Type B pancreatic cell (in vitro differentiated cells): ENCODE results near the gene TERT. TPM values are rescaled to one million over a fixed set of nuclear protein-coding genes. Genes with fewer than 3 reads are reported as not detected.

ENCODE experiments used
- DNase-seq: peaks from one replicate; pipeline ENCODE4 v3.0.0; 2021; ENCODE audit warnings: mixed read lengths; ENCODE audit not compliant: unreplicated experiment; ENCODE audit errors: extremely low spot score
- H3K27ac Mint-ChIP-seq: 2 replicates; pipeline ENCODE4 v1.8.0; 2021; ENCODE audit warnings: mild to moderate bottlenecking, mixed read lengths
- H3K27me3 Mint-ChIP-seq: 2 replicates; pipeline ENCODE4 v1.8.0; 2021; ENCODE audit warnings: mixed read lengths
- H3K36me3 Mint-ChIP-seq: 2 replicates; pipeline ENCODE4 v1.8.0; 2021; ENCODE audit warnings: mixed read lengths
- H3K4me1 Mint-ChIP-seq: one replicate; pipeline ENCODE4 v1.8.0; 2021; ENCODE audit warnings: mixed read lengths; ENCODE audit not compliant: unreplicated experiment
- H3K4me3 Mint-ChIP-seq: 2 replicates; pipeline ENCODE4 v1.8.0; 2021; ENCODE audit warnings: mild to moderate bottlenecking, mixed read lengths
- H3K9me3 Mint-ChIP-seq: 2 replicates; pipeline ENCODE4 v1.8.0; 2021; ENCODE audit warnings: mixed read lengths
- CTCF ChIP-seq: fragments of 200-600 bp; sonication (generic); conservative IDR thresholded peaks from 2 replicates; pipeline ENCODE4 v1.5.0; 2021; ENCODE audit warnings: antibody characterized with exemption, mild to moderate bottlenecking
- total RNA-seq: library from RNA; stranded (reverse); gene quantifications from 2 replicates; pipeline ENCODE4 v1.2.1, GENCODE V29; 2021; ENCODE audit warnings: low replicate concordance

TERT gene
- total RNA-seq, 1 donor from 2014 or later: 2.4 TPM

- Mint-ChIP-seq H3K36me3 (no peaks in the 10 kb centered on the region), H3K4me3 (no peak overlapping the region), H3K9me3 (no peaks in the 10 kb centered on the region), H3K27me3 (no peaks in the 10 kb centered on the region), H3K27ac (no peak overlapping the region), H3K4me1 (no peaks in the 10 kb centered on the region)
- DNase-seq: no peak
- TF ChIP-seq CTCF: no peak
Measured at GRCh38 chr5:1219098-1219767, 75.6 kb downstream of the TERT start.

- H3K4me3 Mint-ChIP-seq: no peak overlapping the region
- H3K27me3 Mint-ChIP-seq: no peaks in the 10 kb centered on the region
- H3K4me1 Mint-ChIP-seq: no peaks in the 10 kb centered on the region
- H3K36me3 Mint-ChIP-seq: no peaks in the 10 kb centered on the region
- no peak for TF ChIP-seq CTCF
- no peak for DNase-seq
- H3K27ac Mint-ChIP-seq: no peak overlapping the region
- no peaks in the 10 kb centered on the region for H3K9me3 Mint-ChIP-seq
Measured at GRCh38 chr5:1218351-1219080, 76.4 kb downstream of the TERT start.

GRCh38 chr5:1217596-1218206, 77.2 kb downstream of the TERT start:
- no peak for DNase-seq
- Mint-ChIP-seq H3K36me3 (no peaks in the 10 kb centered on the region), H3K27me3 (no peaks in the 10 kb centered on the region), H3K27ac (no peak overlapping the region), H3K4me1 (no peaks in the 10 kb centered on the region), H3K4me3 (no peak overlapping the region), H3K9me3 (no peaks in the 10 kb centered on the region)
- TF ChIP-seq CTCF: no peak

GRCh38 chr5:1216918-1217295, 78.0 kb downstream of the TERT start:
- Mint-ChIP-seq H3K4me1 (no peaks in the 10 kb centered on the region), H3K27me3 (no peaks in the 10 kb centered on the region), H3K36me3 (no peaks in the 10 kb centered on the region), H3K27ac (no peak overlapping the region), H3K9me3 (no peaks in the 10 kb centered on the region), H3K4me3 (no peak overlapping the region)
- TF ChIP-seq CTCF: no peak
- no peak for DNase-seq

- no peak for TF ChIP-seq CTCF
- Mint-ChIP-seq H3K27me3 (no peaks in the 10 kb centered on the region), H3K27ac (no peak overlapping the region), H3K4me1 (no peaks in the 10 kb centered on the region), H3K9me3 (no peaks in the 10 kb centered on the region), H3K4me3 (no peak overlapping the region), H3K36me3 (no peaks in the 10 kb centered on the region)
- DNase-seq: no peak
Measured at GRCh38 chr5:1216211-1216917, 78.5 kb downstream of the TERT start.
